HG03060 (cell line): Measurements from ENCODE around the gene SASH1.

Source experiments
- ATAC-seq: cut with Tn5 transposase; IDR thresholded peaks from one replicate; pipeline ENCODE4 v1.9.1; 2021; ENCODE audit warnings: low read depth, moderate number of reproducible peaks; ENCODE audit not compliant: unreplicated experiment

The SASH1 gene

DNA sequence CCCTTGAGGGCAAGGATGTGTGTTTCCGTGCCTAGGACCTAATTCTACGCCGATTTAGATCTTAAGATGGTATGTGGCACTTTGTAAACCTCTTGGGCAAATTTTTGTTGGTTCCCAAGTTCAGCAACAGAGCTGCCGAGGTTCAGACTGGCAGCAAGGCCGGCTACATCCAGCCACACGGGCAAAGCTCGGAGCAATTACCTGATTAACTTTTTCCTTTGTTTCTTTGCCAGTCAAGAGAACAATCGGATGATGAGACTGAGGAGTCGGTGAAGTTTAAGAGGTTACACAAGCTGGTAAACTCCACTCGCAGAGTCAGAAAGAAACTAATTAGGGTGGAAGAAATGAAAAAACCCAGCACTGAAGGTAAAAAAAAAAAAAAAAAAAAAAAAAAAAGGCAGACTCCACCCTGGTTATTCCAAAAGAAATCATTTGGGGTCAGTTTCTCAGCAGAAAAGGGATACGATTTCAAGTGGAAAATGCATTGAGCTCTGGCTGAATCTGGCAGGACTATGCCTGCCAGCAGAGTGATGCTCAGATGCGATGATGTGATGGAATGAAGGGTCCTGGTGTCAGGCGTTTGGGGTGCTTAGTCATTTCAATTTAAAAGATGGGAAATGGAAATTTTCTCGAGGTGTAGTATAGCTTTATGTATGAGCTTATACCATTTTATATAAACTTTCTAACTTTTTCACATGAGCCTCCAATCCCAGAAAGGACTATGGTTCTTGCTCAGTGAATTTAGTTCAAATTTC lies 171.6 kb downstream of the SASH1 start:
- ATAC-seq, result no peak

GRCh38 chr6:148516217-148516616 lies 173.6 kb downstream of the SASH1 start:
- no peak for ATAC-seq

DNA sequence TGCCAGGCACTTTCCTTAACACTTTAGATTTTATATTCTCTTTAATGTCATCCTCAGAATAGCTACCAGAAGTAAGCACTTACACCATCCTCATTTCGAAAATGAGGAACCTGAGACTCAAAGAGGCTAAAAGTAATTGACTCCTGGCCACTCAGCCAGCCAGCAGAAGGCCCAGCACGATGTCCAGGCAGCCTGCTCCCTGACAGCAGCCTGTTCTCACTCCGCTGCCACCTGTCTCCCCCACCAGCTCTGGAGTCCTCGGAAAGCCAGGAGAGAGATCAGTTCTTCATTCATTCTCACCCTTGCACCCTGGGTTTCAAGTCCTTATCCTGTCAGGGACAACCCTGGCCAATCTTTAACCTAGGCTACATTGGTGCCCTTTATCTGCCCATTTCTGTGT lies 174.0 kb downstream of the SASH1 start:
- no peak for ATAC-seq

DNA sequence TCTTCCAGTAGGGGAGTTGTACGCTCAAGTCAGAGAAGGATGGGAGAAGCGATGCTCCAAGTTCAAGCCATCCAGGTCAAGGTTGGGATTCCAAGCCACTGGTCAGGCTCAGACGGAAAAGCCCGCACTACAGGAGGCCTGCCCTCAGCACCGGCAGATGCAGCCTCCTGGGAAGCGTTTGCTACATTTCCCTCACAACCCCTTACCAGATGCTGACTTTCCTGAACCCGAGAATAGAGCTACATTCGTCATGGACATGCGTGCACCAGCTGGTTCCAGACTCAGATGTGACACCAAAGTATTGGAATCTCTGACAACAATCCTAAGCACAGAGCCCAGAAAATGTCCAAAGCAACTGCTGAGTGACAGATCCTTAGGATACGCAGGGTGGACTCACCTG lies 174.8 kb downstream of the SASH1 start:
- ATAC-seq, result no peak

GRCh38 chr6:148518511-148519156 lies 176.0 kb downstream of the SASH1 start:
- no peak for ATAC-seq

DNA sequence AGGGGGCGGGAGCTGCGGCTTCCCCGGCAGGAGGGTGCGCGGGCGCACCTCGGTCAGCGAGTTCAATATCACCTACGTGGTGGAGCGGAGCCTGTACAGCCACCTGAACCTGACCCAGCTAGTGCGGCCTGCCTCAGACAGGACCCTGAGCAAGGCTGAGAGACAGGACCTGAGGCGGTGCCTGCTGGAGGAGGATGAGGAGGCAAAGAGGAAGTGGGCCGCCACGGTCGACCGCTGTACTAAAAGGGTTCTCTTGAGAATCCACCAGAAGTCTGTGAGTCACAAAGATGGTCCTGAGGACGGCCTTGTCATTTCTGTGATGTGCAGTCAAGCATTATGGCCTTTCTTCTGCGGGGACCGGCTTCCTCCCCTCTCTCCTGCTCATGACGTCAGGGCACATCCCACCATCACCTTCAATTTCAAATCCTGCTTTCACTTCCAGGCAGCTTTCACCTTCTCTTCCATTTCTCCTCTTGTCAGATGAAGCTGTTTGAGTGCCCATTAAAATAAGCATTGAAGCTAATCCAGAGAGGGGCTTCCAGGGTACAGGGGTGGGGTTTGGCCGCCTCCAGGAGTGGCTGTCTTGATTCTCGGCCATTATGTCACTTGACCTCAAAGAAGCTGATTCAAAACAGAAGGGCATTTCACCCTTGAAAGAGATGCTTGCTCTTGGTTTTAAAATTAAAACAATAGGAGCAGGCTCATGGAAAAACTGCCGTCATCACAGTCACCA lies 177.6 kb downstream of the SASH1 start:
- ATAC-seq, result peak; percentile 93

- no peak for ATAC-seq
These were observed 178.5 kb downstream of the SASH1 start for GRCh38 chr6:148521158-148521557.

- ATAC-seq, result no peak
These were observed 178.9 kb downstream of the SASH1 start for GRCh38 chr6:148521586-148521985.

- no peak for ATAC-seq
These were observed 180.4 kb downstream of the SASH1 start for GRCh38 chr6:148523048-148523447.

GRCh38 chr6:148523551-148523950 lies 180.9 kb downstream of the SASH1 start:
- ATAC-seq, result no peak

- no peak for ATAC-seq
These were observed 181.8 kb downstream of the SASH1 start for GRCh38 chr6:148524471-148524882.

- ATAC-seq, result no peak
These were observed 182.3 kb downstream of the SASH1 start for GRCh38 chr6:148524976-148525375.

GRCh38 chr6:148525453-148525852 lies 182.8 kb downstream of the SASH1 start:
- ATAC-seq, result no peak

DNA sequence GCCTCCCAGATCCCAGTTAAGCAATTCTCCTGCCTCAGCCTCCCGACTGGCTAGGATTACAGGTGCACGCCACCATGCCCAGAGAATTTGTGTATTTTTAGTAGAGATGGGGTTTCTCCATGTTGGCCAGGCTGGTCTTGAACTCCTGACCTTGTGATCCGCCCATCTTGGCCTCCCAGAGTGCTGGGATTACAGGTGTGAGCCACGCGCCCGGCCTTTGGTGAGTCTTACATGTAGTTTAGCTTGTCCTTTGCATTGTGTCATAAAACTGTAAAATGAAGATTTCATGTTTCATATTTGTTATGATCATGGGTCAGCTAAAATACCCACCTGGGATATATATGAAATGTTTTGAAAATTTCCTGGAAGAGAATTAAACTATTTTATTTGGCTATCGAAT lies 183.5 kb downstream of the SASH1 start:
- ATAC-seq, result no peak

GRCh38 chr6:148528292-148528691 lies 185.7 kb downstream of the SASH1 start:
- no peak for ATAC-seq

GRCh38 chr6:148529010-148529409 lies 186.4 kb downstream of the SASH1 start:
- ATAC-seq, result no peak

DNA sequence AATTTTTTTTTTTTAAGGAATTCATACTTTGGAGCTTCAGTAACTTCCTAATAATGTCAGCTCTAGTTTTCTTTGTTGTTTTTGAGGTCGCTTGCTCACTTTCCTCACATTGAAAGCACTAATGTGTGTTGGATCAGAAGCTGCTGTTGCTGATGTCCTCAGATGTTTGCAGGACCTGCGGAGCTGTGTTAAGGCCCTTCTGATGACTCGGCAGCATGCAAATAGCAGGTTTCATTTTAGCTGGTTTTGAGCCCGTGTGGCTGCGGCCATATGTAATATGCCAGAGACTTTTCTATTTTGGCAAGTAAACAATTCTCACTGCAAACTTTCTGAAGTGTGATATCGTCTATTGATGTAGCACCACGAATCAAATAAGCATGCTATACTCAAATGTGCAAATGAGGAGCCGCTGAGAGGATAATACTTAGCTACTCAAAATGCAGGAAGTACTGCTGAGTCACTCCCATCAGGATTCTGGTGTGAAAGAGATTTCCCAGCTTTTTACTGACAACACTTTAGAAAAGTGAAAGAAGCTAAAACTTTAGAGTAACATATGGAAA lies 187.8 kb downstream of the SASH1 start:
- ATAC-seq, result peak; percentile 78

- no peak for ATAC-seq
These were observed 188.3 kb downstream of the SASH1 start for GRCh38 chr6:148530976-148531375.

- no peak for ATAC-seq
These were observed 190.1 kb downstream of the SASH1 start for GRCh38 chr6:148532698-148533097.

DNA sequence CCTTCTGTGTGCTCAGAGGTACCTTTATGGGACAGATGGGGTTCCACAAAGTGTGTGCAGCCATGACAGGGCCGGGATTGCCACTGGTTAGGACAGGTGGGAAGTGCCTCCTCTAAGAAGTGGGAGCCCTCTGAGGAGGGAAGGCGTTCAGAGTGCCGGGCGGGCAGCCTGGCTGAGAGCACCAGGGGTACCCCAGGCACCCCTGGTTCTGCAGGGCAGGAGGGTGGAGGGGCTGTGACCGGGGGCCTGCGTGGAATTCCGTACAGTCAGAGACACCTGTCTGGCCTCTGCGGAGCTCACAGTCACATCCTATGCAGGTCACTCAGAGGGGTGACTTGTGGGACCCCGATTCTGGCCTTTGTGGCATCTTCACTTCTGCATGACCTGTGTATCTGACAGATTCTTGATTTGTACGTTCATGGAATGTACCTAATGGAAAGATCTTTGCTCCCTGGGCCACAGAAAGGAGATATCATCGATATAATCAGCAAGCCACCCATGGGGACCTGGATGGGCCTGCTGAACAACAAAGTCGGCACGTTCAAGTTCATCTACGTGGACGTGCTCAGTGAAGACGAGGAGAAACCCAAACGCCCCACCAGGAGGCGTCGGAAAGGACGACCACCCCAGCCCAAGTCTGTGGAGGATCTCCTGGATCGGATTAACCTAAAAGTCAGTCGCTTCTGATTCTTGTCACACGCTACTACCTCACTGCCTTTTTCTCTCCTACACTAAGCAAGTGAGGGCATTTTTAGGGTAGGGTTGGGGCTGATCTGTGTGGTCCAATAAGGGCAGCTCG lies 190.9 kb downstream of the SASH1 start:
- no peak for ATAC-seq
